Activated T-helper 1 cell treated with Interleukin-2 at 50 U/mL for 16 hours (primary cell): ENCODE data around the gene PHAX.
"Not testable (repeated sequence)": the region's sequence is repeated elsewhere in the genome, so short reads cannot be mapped to it uniquely, and the experiment has no call there.

ENCODE experiments used
- DNase-seq: peaks from one replicate; pipeline ENCODE4 v3.0.0-alpha.2; 2020; ENCODE audit warnings: low read depth

Gene PHAX

GRCh38 chr5:126659805-126660482 lies 59.2 kb downstream of the PHAX start:
- DNase-seq, result no peak

DNA sequence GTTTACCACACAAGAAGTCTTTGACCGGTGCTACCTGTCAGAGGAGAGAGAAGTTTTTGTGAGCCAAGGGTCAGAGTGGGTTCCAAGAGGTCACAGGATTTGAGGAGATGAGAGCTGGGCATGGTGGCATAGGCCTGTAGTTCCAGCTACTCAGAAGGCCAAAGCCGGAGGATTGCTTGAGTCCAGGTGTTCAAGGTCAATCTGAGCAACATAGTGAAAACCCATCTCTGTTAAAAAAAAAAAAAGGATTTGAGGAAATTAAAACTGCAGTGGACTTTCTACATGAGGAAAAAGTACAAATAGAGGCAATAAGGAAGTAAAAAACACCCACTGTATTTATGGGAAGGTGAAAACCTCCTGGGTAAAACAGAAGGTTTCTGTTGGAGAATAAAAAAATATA lies 63.8 kb downstream of the PHAX start:
- no peak for DNase-seq

- DNase-seq, result not testable (repeated sequence)
These were observed 69.4 kb downstream of the PHAX start for GRCh38 chr5:126670109-126670508.

GRCh38 chr5:126671681-126672080 lies 70.9 kb downstream of the PHAX start:
- DNase-seq, result not testable (repeated sequence)

GRCh38 chr5:126673477-126673876 lies 72.7 kb downstream of the PHAX start:
- no peak for DNase-seq

GRCh38 chr5:126674145-126674544 lies 73.4 kb downstream of the PHAX start:
- DNase-seq, result no peak

GRCh38 chr5:126675338-126675737 lies 74.6 kb downstream of the PHAX start:
- no peak for DNase-seq

DNA sequence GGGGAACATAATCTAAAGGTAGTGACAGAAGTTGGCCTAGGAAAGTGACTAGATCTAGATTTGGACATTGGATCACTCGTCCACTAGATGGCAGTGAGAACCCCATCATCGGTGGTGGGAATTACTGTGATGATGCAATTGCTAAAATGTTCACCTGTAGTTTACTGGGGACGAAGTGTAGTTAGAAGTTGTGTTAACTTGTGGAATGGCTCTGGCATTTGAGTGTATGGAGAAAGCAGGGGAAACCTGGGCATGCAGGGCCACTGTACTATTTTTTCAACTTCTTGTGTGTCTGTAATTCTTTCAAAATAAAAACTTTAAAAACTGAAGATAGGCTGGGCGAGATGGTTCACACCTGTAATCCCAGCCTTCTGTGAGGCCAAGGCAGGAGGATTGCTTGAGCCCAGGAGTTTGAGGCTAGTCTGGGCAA lies 75.5 kb downstream of the PHAX start:
- peak; percentile 34 for DNase-seq
